ENCODE measurements around the gene LAPTM5.

LAPTM5 gene

GRCh38 chr1:30746212-30747032, 11.2 kb downstream of the LAPTM5 start:
- in situ Hi-C loops (cut with HindIII; ENCODE audit: low pct_unique_long_range_greater_than_20kb, low sequenced_read_pairs) = no loop called here
- no peak for TF ChIP-seq JUND (IDR thresholded peaks at IDR 0.05; ENCODE audit: low read depth)
- no peak for DNase-seq (ENCODE audit: low read depth in 1 of 2, low spot score in 1 of 2)

- in situ Hi-C loops (cut with HindIII; ENCODE audit: low pct_unique_long_range_greater_than_20kb, low sequenced_read_pairs) = no loop called here
- DNase-seq (ENCODE audit: low read depth in 1 of 2, low spot score in 1 of 2) = no peak
- no peak for TF ChIP-seq JUND (IDR thresholded peaks at IDR 0.05; ENCODE audit: low read depth)
Measured at GRCh38 chr1:30745834-30746208, 11.8 kb downstream of the LAPTM5 start.

- in situ Hi-C loops (cut with HindIII; ENCODE audit: low pct_unique_long_range_greater_than_20kb, low sequenced_read_pairs) = no loop called here
- no peak for DNase-seq (ENCODE audit: low read depth in 1 of 2, low spot score in 1 of 2)
- no peak for TF ChIP-seq JUND (IDR thresholded peaks at IDR 0.05; ENCODE audit: low read depth)
Measured at GRCh38 chr1:30745156-30745833, 12.3 kb downstream of the LAPTM5 start.

GRCh38 chr1:30744060-30744756, 13.4 kb downstream of the LAPTM5 start:
- TF ChIP-seq JUND (IDR thresholded peaks at IDR 0.05; ENCODE audit: low read depth) = no peak
- in situ Hi-C loops (cut with HindIII; ENCODE audit: low pct_unique_long_range_greater_than_20kb, low sequenced_read_pairs) = no loop called here
- no peak for DNase-seq (ENCODE audit: low read depth in 1 of 2, low spot score in 1 of 2)

- TF ChIP-seq JUND (IDR thresholded peaks at IDR 0.05; ENCODE audit: low read depth) = no peak
- in situ Hi-C loops (cut with HindIII; ENCODE audit: low pct_unique_long_range_greater_than_20kb, low sequenced_read_pairs) = no loop called here
- DNase-seq (ENCODE audit: low read depth in 1 of 2, low spot score in 1 of 2) = no peak
Measured at GRCh38 chr1:30743584-30744059, 14.0 kb downstream of the LAPTM5 start.

DNA sequence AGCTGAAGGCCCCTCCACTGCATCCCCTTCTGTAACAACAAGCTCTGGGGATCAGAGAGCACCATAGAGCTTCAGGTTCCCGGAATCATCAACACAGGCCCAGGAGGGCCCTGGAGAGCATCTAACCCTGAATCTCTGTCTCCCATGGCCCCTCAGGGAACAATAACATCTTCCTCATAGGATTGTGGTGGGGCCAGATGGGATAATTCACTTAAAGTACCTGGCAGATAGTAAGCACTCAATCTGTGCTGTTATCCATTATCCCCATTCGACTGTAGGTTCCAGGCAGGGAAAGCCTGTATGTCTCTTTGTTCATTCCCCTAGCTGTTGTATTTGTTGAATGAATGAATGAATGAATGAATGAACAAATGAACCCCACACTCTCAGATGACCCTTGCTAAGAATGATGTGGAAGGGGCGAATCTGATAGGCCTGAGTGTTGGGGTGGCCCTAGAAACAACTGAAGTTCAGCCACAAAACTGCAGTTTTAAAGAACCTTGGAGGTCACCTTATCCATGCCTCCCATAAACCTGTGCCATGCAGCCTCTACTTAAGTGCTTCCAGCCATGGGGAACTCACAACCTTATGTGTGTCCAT, 14.5 kb downstream of the LAPTM5 start:
- in situ Hi-C loops (cut with HindIII; ENCODE audit: low pct_unique_long_range_greater_than_20kb, low sequenced_read_pairs) = no loop called here
- DNase-seq (ENCODE audit: low read depth in 1 of 2, low spot score in 1 of 2) = no peak
- TF ChIP-seq JUND (IDR thresholded peaks at IDR 0.05; ENCODE audit: low read depth) = no peak

GRCh38 chr1:30742300-30742962, 15.1 kb downstream of the LAPTM5 start:
- no peak for TF ChIP-seq JUND (IDR thresholded peaks at IDR 0.05; ENCODE audit: low read depth)
- in situ Hi-C loops (cut with HindIII; ENCODE audit: low pct_unique_long_range_greater_than_20kb, low sequenced_read_pairs) = no loop called here
- no peak for DNase-seq (ENCODE audit: low read depth in 1 of 2, low spot score in 1 of 2)

GRCh38 chr1:30741239-30741894, 16.2 kb downstream of the LAPTM5 start:
- TF ChIP-seq JUND (IDR thresholded peaks at IDR 0.05; ENCODE audit: low read depth) = no peak
- in situ Hi-C loops (cut with HindIII; ENCODE audit: low pct_unique_long_range_greater_than_20kb, low sequenced_read_pairs) = no loop called here
- DNase-seq (ENCODE audit: low read depth in 1 of 2, low spot score in 1 of 2) = no peak

DNA sequence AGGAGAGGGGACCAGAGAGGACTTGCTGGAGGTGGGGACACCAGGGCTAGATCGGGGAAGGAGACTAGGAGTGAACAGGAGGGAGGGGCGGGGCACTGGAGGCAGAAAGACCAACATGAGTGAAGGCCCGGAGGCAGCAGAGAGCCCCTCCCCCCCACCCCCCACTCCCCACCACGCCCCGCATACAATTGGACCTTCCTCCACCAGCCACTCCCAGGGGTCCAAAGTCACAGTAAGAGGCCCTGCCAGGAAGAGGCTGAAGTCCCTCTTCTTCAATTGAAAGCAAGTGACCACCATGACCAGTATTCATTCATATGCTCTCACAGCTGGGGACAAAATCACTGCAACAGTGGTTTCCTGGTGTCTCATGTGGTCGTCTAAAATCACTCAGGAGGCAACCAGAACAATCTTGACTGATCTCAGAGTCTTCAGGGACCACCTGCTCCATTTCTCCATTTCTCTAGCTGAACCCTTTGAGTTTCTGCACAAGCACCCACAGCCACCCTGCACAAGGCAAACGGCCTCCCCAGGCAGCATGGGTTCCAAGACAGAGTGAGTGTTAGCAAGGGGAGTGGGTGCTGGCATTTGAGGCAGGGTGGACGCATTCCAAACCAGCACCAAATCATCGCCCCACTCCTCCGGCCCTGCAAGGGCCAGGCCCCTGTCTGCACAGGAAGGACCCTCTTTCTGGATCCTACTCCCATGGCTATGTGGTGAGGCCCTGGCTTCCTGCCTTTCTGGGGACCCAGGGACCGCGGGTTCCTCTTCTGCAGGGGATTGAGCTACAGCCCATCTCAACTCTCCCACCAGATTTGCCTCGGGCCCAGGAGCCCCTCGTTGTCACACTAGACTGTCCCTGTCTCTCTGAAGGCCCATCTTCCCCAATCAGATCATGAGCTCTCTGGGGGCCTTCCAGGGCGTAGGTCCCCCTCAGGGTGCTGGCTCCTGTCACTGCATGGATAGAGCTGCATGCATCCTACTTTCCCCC, 17.0 kb downstream of the LAPTM5 start:
- in situ Hi-C loops (cut with HindIII; ENCODE audit: low pct_unique_long_range_greater_than_20kb, low sequenced_read_pairs) = no loop called here
- no peak for TF ChIP-seq JUND (IDR thresholded peaks at IDR 0.05; ENCODE audit: low read depth)
- DNase-seq (ENCODE audit: low read depth in 1 of 2, low spot score in 1 of 2) = no peak

DNA sequence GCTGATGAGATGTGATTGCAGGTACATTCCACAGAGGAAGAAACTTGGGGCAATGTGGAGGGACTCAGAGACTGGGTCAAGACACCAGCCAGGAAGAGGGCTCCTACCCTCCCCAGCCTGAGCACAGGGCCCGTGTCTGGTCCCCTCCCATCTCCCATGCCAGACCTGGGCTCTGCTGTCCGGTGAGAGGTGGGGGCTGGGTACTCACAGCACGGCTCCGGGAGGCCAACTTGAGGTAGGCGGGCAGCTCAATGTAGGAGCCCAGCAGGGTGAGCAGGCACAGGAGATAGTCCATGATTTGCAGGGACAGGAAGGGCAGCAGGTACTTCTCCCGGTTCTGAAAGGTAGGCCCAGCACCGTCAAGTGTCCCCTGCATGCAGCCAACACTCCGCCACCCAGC, 18.0 kb downstream of the LAPTM5 start:
- in situ Hi-C loops (cut with HindIII; ENCODE audit: low pct_unique_long_range_greater_than_20kb, low sequenced_read_pairs) = no loop called here
- TF ChIP-seq JUND (IDR thresholded peaks at IDR 0.05; ENCODE audit: low read depth) = no peak

More for the DNA sequence above, 18.0 kb downstream of the LAPTM5 start:
- DNase-seq (ENCODE audit: low read depth in 1 of 2, low spot score in 1 of 2) = no peak

All from T47D (cell line).